K562 (cell line): ENCODE measurements around the gene EFNA1. TPM values are rescaled to one million over a fixed set of nuclear protein-coding genes. Genes with fewer than 3 reads are reported as not detected.

ENCODE experiments used
- AFF4 ChIP-seq: sonication (generic); formaldehyde crosslinking; IDR thresholded peaks from 2 replicates; pipeline ENCODE4 v1.8.0; 2023; ENCODE audit warnings: mild to moderate bottlenecking, missing genetic modification reagents
- BDP1 ChIP-seq: IDR thresholded peaks from 3 replicates; pipeline ENCODE4 v1.6.1; 2011; ENCODE audit not compliant: insufficient read length, insufficient read depth
- CXXC5 ChIP-seq: fragments of 250-450 bp; sonication (Bioruptor Pico); IDR thresholded peaks from 2 replicates; pipeline ENCODE4 v1.8.0; 2022; ENCODE audit warnings: inconsistent platforms, mild to moderate bottlenecking, moderate library complexity
- DPF2 ChIP-seq: fragments of 450-650 bp; IDR thresholded peaks from 2 replicates; pipeline ENCODE4 v1.6.1; 2016
- FOSL1 ChIP-seq: fragments of 200-800 bp; sonication (Bioruptor generic); conservative IDR thresholded peaks from 2 replicates; pipeline ENCODE4 v1.6.1; 2016; ENCODE audit warnings: missing genetic modification characterization, missing compliant biosample characterization
- PHTF2 ChIP-seq: fragments of 250-450 bp; sonication (Bioruptor Pico); IDR thresholded peaks from 2 replicates; pipeline ENCODE4 v1.5.0; 2021; ENCODE audit warnings: mild to moderate bottlenecking
- RAD51 ChIP-seq: fragments of 450-650 bp; IDR thresholded peaks from 2 replicates; pipeline ENCODE4 v1.7.1; 2016; ENCODE audit warnings: low read depth, mild to moderate bottlenecking, borderline replicate concordance
- RBM25 ChIP-seq: fragments of 200-400 bp; formaldehyde crosslinking; IDR thresholded peaks from 2 replicates; pipeline ENCODE4 v1.6.1; 2018; ENCODE audit warnings: low read length, low read depth, moderate library complexity; ENCODE audit not compliant: severe bottlenecking
- SETDB1 ChIP-seq: IDR thresholded peaks from one replicate; pipeline ENCODE4 v1.6.1; 2012; ENCODE audit warnings: low read length, control low read depth, inconsistent platforms
- TFAM ChIP-seq: fragments of 250-450 bp; sonication (Bioruptor Pico); conservative IDR thresholded peaks from 2 replicates; pipeline ENCODE4 v1.5.0; 2021; ENCODE audit warnings: mild to moderate bottlenecking, moderate library complexity
- ZBTB40 ChIP-seq, 2 experiments: fragments of 450-650 bp in 1 of 2; sonication (generic) in 1 of 2; formaldehyde crosslinking in 1 of 2; IDR thresholded peaks; 2 replicates each; pipeline versions ENCODE4 v1.7.1 to v1.9.0; 2016 to 2022; ENCODE audit warnings: inconsistent platforms in 1 of 2, mild to moderate bottlenecking in 1 of 2, missing genetic modification reagents in 1 of 2
- ZNF184 ChIP-seq: sonication (generic); formaldehyde crosslinking; IDR thresholded peaks from 2 replicates; pipeline ENCODE4 v1.5.0; 2020; ENCODE audit warnings: missing genetic modification reagents
- ZNF347 ChIP-seq: fragments of 450-650 bp; formaldehyde crosslinking; IDR thresholded peaks from 2 replicates; pipeline ENCODE4 v1.4.0; 2020; ENCODE audit warnings: low read depth, mild to moderate bottlenecking, moderate library complexity
- ZNF41 ChIP-seq: fragments of 250-450 bp; sonication (Bioruptor Pico); conservative IDR thresholded peaks from 2 replicates; pipeline ENCODE4 v1.4.0; 2020; ENCODE audit warnings: mild to moderate bottlenecking
- ZNF696 ChIP-seq: fragments of 250-450 bp; sonication (Bioruptor Pico); conservative IDR thresholded peaks from 2 replicates; pipeline ENCODE4 v1.4.0; 2020; ENCODE audit warnings: mild to moderate bottlenecking, moderate library complexity
- ZNF76 ChIP-seq: fragments of 250-450 bp; sonication (Bioruptor Pico); IDR thresholded peaks from 2 replicates; pipeline ENCODE4 v1.4.0; 2020; ENCODE audit warnings: mild to moderate bottlenecking, moderate library complexity, borderline replicate concordance
- polyA plus RNA-seq, 8 experiments: library from polyadenylated mRNA; depleted of rRNA in 4 of 8; stranded (reverse) in 5 of 8; unstranded in 3 of 8; fragments of >200 nt; fragmentation: Nextera tagmentation in 2 of 8; fragmentation: Illumina TruSeq in 1 of 8; extraction: Ambion mirVana in 2 of 8; extraction: Trizol in 1 of 8; gene quantifications; 2 replicates each; pipeline versions ENCODE4 v1.2.1 to v1.2.3, GENCODE V29; 2011 to 2014; ENCODE audit warnings: inconsistent platforms in 1 of 8, missing spikeins in 1 of 8
- total RNA-seq, 7 experiments: library from RNA; depleted of rRNA in 6 of 7; stranded (reverse); fragments of >200 nt in 6 of 7; fragmentation: Illumina TruSeq in 2 of 7; extraction: Trizol in 2 of 7; gene quantifications; 2 replicates each; pipeline versions ENCODE4 v1.2.1 to v1.2.3, GENCODE V29; 2011 to 2021; ENCODE audit warnings: low replicate concordance in 1 of 7

The EFNA1 gene
- total and polyA plus RNA-seq, 9 of the 15 experiments (the other 6 are each of a cell fraction or from before 2014, with no cell fraction given): 2.1 to 9.3 (median 3.0) TPM

- TF ChIP-seq ZBTB40 (IDR thresholded peaks at IDR 0.05): no peak
- no peak for TF ChIP-seq ZBTB40 (CRISPR knock-in tag; IDR thresholded peaks at IDR 0.05)
- no peak for TF ChIP-seq ZNF347 (CRISPR knock-in tag)
- TF ChIP-seq DPF2: 0 out of 2 replicates have a peak, but pooled peaks have one; percentile 31
- TF ChIP-seq PHTF2: no peak
- TF ChIP-seq RBM25: no peak
- no peak for TF ChIP-seq SETDB1
- TF ChIP-seq AFF4 (CRISPR knock-in tag): no peak
- TF ChIP-seq ZNF76 (CRISPR knock-in tag): no peak
- TF ChIP-seq TFAM (CRISPR knock-in tag): no peak
- peak; percentile 12; the same call in 1 of the 2 replicates for TF ChIP-seq FOSL1
- TF ChIP-seq BDP1: no peak
- TF ChIP-seq CXXC5: no peak
- TF ChIP-seq ZNF696 (CRISPR knock-in tag): no peak
- no peak for TF ChIP-seq RAD51
- no peak for TF ChIP-seq ZNF41 (CRISPR knock-in tag)
- no peak for TF ChIP-seq ZNF184 (CRISPR knock-in tag)
Observed at GRCh38 chr1:155120253-155120652, 7.4 kb upstream of the EFNA1 start (continued).
